WI38 (cell line): ENCODE data around the gene PRDM4.

ENCODE experiments used
- H3K4me3 ChIP-seq: 2 replicates; pipeline ENCODE4 v1.5.1; 2011; ENCODE audit warnings: low read depth, mild to moderate bottlenecking, control low read depth, low read length
- CTCF ChIP-seq: IDR thresholded peaks from 2 replicates; pipeline ENCODE4 v1.5.1; 2012; ENCODE audit warnings: low read depth, mild to moderate bottlenecking, control low read depth, low read length

Gene PRDM4

GRCh38 chr12:107791465-107792089 lies 30.6 kb upstream of the PRDM4 start:
- H3K4me3 ChIP-seq: no peak overlapping the region
- no peak for TF ChIP-seq CTCF

- H3K4me3 ChIP-seq: no peak overlapping the region
- no peak for TF ChIP-seq CTCF
Observed at GRCh38 chr12:107788690-107789458, 27.9 kb upstream of the PRDM4 start.

- TF ChIP-seq CTCF: no peak
- no peak overlapping the region for H3K4me3 ChIP-seq
Observed at GRCh38 chr12:107788281-107788680, 27.3 kb upstream of the PRDM4 start.

- TF ChIP-seq CTCF: no peak
- no peak overlapping the region for H3K4me3 ChIP-seq
Observed at GRCh38 chr12:107783406-107784376, 22.8 kb upstream of the PRDM4 start.

- no peak overlapping the region for H3K4me3 ChIP-seq
- TF ChIP-seq CTCF: no peak
Observed at GRCh38 chr12:107782067-107782466, 21.1 kb upstream of the PRDM4 start.

- no peak for TF ChIP-seq CTCF
- no peak overlapping the region for H3K4me3 ChIP-seq
Observed at GRCh38 chr12:107780298-107780697, 19.4 kb upstream of the PRDM4 start.
